Esophagus (tissue), 2 donors: ENCODE data around the gene ATP13A3. TPM values are rescaled to one million over a fixed set of nuclear protein-coding genes. Genes with fewer than 3 reads are reported as not detected.

Experiments
- H3K27ac ChIP-seq, 2 donors: one replicate each; pipeline ENCODE4 v1.5.1; 2013; ENCODE audit warnings: low read depth in 2 of 2, mild to moderate bottlenecking in 2 of 2, inconsistent platforms in 1 of 2, low read length in 1 of 2, moderate library complexity in 1 of 2
- H3K27me3 ChIP-seq, 2 donors: one replicate each; pipeline ENCODE4 v1.6.1; 2013; ENCODE audit warnings: low read length in 2 of 2, control low read depth in 1 of 2, mild to moderate bottlenecking in 1 of 2; ENCODE audit not compliant: insufficient read depth in 2 of 2, control insufficient read depth in 1 of 2
- H3K36me3 ChIP-seq, 2 donors: one replicate each; pipeline ENCODE4 v1.6.1; 2013; ENCODE audit warnings: low read length in 1 of 2; ENCODE audit not compliant: control insufficient read depth in 2 of 2, insufficient read depth in 2 of 2
- H3K4me1 ChIP-seq, 2 donors: one replicate each; pipeline ENCODE4 v1.6.1; 2013; ENCODE audit warnings: low read length in 1 of 2; ENCODE audit not compliant: control insufficient read depth in 2 of 2, insufficient read depth in 2 of 2
- H3K4me3 ChIP-seq, 2 donors: one replicate each; pipeline ENCODE4 v1.5.1; 2013; ENCODE audit warnings: low read length in 2 of 2, mild to moderate bottlenecking in 2 of 2, low read depth in 1 of 2, moderate library complexity in 1 of 2
- H3K9me3 ChIP-seq, 2 donors: one replicate each; pipeline ENCODE4 v1.6.1; 2013; ENCODE audit warnings: mild to moderate bottlenecking in 2 of 2, low read depth in 1 of 2, low read length in 1 of 2, moderate library complexity in 1 of 2; ENCODE audit not compliant: control insufficient read depth in 2 of 2, insufficient read depth in 1 of 2
- WGBS, 2 donors: extraction: QIAGEN DNeasy Blood & Tissue Kit; methylation state at CpG; one replicate each; pipeline ENCODE4 v1.1.7; 2013; 5-methylcytosine and 5-hydroxymethylcytosine counted together
- polyA plus RNA-seq, 2 donors: library from polyadenylated mRNA; stranded (reverse); fragments of 200-250 nt; gene quantifications; one replicate each; pipeline ENCODE4 v1.2.3, GENCODE V29; 2013
- donor health status: healthy with polysubstance abuse.
- donor health status: Bipolar disorder and iron deficiency.

The ATP13A3 gene
- polyA plus RNA-seq, 2 donors: 9.6 to 12.2 TPM

GRCh38 chr3:194373899-194374298, 112.9 kb downstream of the ATP13A3 start:
- H3K27me3 ChIP-seq: no peaks in the 10 kb centered on the region
- H3K36me3 ChIP-seq: no peaks in the 10 kb centered on the region
- H3K9me3 ChIP-seq: no peaks in the 10 kb centered on the region
- H3K4me1 ChIP-seq: no peaks in the 10 kb centered on the region
- H3K27ac ChIP-seq: no peak overlapping the region
- 71 to 80% methylated on average over 8 of the region's 8 CpGs for WGBS, 2 donors
- no peak overlapping the region for H3K4me3 ChIP-seq

GRCh38 chr3:194373028-194373427, 113.8 kb downstream of the ATP13A3 start:
- Histone ChIP-seq H3K27me3 (no peaks in the 10 kb centered on the region), H3K36me3 (no peaks in the 10 kb centered on the region), H3K9me3 (no peaks in the 10 kb centered on the region), H3K4me3 (no peak overlapping the region), H3K4me1 (no peaks in the 10 kb centered on the region), H3K27ac (no peak overlapping the region)
- WGBS, 2 donors: 92% methylated on average over 14 of the region's 14 CpGs

- no peak overlapping the region for H3K4me3 ChIP-seq
- H3K36me3 ChIP-seq: no peaks in the 10 kb centered on the region
- H3K27me3 ChIP-seq: no peaks in the 10 kb centered on the region
- H3K9me3 ChIP-seq: no peaks in the 10 kb centered on the region
- H3K27ac ChIP-seq: no peak overlapping the region
- 69 to 80% methylated on average over 9 to 10 of the region's 10 CpGs for WGBS, 2 donors
- no peaks in the 10 kb centered on the region for H3K4me1 ChIP-seq
These were observed 116.0 kb downstream of the ATP13A3 start for GRCh38 chr3:194370753-194371152.

GRCh38 chr3:194369522-194370279, 117.1 kb downstream of the ATP13A3 start, which contains the start of gene LRRC15:
TSS of gene LRRC15 (minus strand) at chr3:194369743. CDS start at chr3:194361043, 8,700 bp downstream.
- Histone ChIP-seq H3K36me3 (no peaks in the 10 kb centered on the region), H3K4me1 (no peaks in the 10 kb centered on the region), H3K27ac (no peak within 1 kb of the TSS), H3K4me3 (no peak within 1 kb of the TSS), H3K27me3 (no peaks in the 10 kb centered on the region), H3K9me3 (no peaks in the 10 kb centered on the region)
- WGBS, 2 donors: 22 to 24% methylated on average over 21 of the region's 21 CpGs

- H3K9me3 ChIP-seq: no peaks in the 10 kb centered on the region
- H3K36me3 ChIP-seq: no peaks in the 10 kb centered on the region
- no peaks in the 10 kb centered on the region for H3K27me3 ChIP-seq
- no peak overlapping the region for H3K4me3 ChIP-seq
- no peaks in the 10 kb centered on the region for H3K4me1 ChIP-seq
- 69 to 73% methylated on average over 6 of the region's 6 CpGs for whole genome bisulfite sequencing, 2 donors
- H3K27ac ChIP-seq: no peak overlapping the region
These were observed 117.9 kb downstream of the ATP13A3 start for GRCh38 chr3:194368918-194369317.

GRCh38 chr3:194367992-194368841, 118.6 kb downstream of the ATP13A3 start:
- 61 to 70% methylated on average over 18 of the region's 18 CpGs for WGBS, 2 donors
- H3K36me3 ChIP-seq: no peaks in the 10 kb centered on the region
- no peak overlapping the region for H3K4me3 ChIP-seq
- H3K27ac ChIP-seq: no peak overlapping the region
- H3K27me3 ChIP-seq: no peaks in the 10 kb centered on the region
- H3K9me3 ChIP-seq: no peaks in the 10 kb centered on the region
- H3K4me1 ChIP-seq: no peaks in the 10 kb centered on the region

GRCh38 chr3:194365978-194366490, 120.8 kb downstream of the ATP13A3 start:
- 66 to 71% methylated on average over 12 of the region's 12 CpGs for WGBS, 2 donors
- H3K9me3 ChIP-seq: no peaks in the 10 kb centered on the region
- H3K4me1 ChIP-seq: no peaks in the 10 kb centered on the region
- no peaks in the 10 kb centered on the region for H3K36me3 ChIP-seq
- no peak overlapping the region for H3K27ac ChIP-seq
- H3K27me3 ChIP-seq: no peaks in the 10 kb centered on the region
- no peak overlapping the region for H3K4me3 ChIP-seq

- no peaks in the 10 kb centered on the region for H3K27me3 ChIP-seq
- H3K4me3 ChIP-seq: no peak overlapping the region
- H3K27ac ChIP-seq: no peak overlapping the region
- H3K4me1 ChIP-seq: no peaks in the 10 kb centered on the region
- 81 to 86% methylated on average over 6 of the region's 6 CpGs for WGBS, 2 donors
- no peaks in the 10 kb centered on the region for H3K36me3 ChIP-seq
- H3K9me3 ChIP-seq: no peaks in the 10 kb centered on the region
These were observed 121.3 kb downstream of the ATP13A3 start for GRCh38 chr3:194365526-194365925.

- no peak overlapping the region for H3K27ac ChIP-seq
- no peaks in the 10 kb centered on the region for H3K27me3 ChIP-seq
- H3K4me3 ChIP-seq: no peak overlapping the region
- no peaks in the 10 kb centered on the region for H3K36me3 ChIP-seq
- no peaks in the 10 kb centered on the region for H3K4me1 ChIP-seq
- no peaks in the 10 kb centered on the region for H3K9me3 ChIP-seq
- 44 to 60% methylated on average over 20 of the region's 20 CpGs for WGBS, 2 donors
These were observed 122.0 kb downstream of the ATP13A3 start for GRCh38 chr3:194364652-194365434.
